GM19351 (cell line): ENCODE measurements around the gene ILKAP.

Experiments
- ATAC-seq: cut with Tn5 transposase; IDR thresholded peaks from one replicate; pipeline ENCODE4 v1.9.1; 2021; ENCODE audit warnings: mild to moderate bottlenecking, moderate library complexity; ENCODE audit not compliant: unreplicated experiment

ILKAP gene, protein sequence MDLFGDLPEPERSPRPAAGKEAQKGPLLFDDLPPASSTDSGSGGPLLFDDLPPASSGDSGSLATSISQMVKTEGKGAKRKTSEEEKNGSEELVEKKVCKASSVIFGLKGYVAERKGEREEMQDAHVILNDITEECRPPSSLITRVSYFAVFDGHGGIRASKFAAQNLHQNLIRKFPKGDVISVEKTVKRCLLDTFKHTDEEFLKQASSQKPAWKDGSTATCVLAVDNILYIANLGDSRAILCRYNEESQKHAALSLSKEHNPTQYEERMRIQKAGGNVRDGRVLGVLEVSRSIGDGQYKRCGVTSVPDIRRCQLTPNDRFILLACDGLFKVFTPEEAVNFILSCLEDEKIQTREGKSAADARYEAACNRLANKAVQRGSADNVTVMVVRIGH

DNA sequence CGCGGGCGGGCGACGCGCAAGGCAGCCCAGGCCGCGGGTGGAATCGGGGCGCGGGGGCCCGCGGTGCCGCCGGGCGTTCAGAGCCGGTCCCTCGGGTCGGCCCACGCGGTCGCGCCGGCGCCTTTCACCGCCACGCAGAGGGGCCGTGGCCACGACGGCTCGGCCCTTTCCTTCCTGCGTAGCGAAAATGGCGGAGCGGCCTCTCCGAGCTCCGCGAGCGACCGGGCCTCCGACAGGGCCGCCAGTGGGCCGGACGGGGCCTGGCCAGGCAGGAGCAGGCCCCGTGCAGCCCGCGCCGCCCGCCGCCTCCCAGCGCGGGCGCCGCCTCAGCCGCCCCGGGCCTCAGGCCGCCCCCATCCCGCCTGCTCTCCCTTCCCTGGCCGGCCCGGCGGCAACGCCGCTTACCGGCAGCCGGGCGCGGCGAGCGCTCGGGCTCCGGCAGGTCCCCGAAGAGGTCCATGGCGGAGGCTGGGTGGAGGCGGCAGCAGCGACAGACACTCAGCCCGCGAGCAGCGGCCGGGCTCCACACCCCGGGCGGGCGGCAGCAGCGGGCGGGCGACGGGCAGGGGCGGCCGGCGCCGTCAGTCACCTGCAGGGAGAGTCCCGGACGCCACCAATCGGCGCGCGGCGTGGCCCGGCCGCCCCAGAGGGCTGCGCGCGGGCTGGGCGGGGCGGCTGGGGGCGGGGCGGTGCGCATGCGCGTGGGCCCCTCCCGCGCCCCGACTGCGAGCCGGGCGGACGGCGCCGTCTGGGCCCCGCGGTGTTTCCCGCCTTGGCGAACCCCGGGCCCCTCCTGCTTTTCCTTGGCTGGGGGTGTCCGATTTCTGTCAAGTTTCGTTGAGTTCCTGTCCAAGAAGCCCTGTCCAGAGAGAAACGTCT is at the start of gene ILKAP:
Gene ILKAP, minus strand, starts transcription at position 602 of the 879 bp plus-strand sequence. Its CDS starts 142 bp downstream, at position 460.
- ATAC-seq = peak; percentile 93

DNA sequence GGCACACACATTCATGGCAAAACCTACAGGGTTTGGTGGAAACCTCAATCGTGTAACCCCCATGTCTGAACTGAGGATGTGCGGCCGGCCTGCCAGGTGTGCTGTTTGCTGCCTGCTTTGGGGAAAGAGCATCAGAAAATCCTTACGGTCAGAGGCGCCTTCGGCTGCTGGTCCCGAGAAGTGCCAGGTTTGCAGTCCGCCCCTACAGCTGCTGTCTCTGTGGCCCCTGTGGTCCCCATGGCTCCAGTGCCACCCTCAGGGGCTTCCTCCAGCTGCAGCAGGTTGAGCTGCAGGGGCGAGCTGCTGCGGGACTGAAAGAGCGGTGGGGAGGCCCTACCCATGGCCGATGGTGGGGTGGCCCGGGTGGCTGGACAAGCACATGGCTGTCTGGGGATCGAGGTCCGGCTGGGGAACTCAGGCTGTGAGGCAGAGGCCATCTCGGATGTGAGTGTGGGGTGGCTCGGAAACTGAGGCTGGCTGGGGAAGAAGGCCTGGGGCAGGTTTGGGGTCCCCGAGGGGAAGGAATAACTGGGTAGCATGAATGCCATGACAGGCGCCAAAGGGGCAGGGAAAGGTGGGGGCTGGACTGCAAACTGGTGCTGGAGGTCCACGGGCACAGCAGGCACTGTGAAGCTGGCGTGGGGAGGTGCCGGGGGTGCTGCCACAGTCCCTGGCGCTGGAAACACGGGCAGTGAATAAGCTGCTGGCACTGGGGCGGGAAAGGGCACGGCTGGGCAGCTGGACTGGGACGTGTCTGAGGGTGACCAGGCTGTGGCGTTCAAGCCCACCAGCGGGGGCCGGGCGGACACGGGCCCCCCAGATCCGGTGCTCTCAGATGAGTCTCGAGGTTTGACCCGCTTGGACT is 49.5 kb upstream of the ILKAP start:
- ATAC-seq = no peak

DNA sequence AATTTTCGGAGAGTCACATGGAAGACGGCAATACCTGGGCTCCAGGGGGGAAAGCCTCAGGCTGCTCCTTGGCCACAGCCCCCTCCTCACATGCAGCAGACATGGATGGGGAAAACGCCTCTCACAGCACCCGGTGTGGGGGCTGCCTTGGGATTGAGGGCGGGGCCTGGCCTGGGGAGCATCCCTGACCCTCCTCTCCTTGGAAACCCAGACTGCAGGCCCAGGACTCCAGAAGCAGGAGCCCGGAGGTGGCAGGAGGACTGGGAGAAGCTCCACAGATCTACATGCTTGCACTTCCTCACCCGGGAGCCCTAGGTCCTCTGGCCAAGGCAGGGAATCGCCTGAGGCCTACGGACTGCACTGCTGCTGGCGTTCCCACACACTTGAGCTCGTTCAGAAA is 48.5 kb upstream of the ILKAP start:
- no peak for ATAC-seq

DNA sequence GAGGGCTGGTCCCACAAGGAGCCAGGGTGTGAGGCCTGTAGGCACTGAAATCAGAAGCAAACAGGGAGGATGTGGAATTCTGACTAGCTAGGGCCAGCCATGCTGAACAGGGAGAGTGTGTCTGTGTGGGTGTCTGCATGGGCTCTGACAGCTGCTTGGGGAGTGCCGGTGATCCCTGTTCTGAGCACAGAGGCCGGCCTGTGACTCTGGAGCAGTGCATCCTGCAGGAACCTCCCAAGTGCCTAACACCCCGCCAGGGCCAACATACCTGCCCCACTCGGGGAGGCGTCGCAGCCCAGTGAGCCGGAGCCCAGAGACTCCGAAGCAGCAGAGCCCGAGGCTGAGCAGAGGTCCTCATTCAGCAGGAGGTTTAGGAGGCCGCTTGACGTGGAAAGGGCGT is 47.8 kb upstream of the ILKAP start:
- ATAC-seq = no peak

DNA sequence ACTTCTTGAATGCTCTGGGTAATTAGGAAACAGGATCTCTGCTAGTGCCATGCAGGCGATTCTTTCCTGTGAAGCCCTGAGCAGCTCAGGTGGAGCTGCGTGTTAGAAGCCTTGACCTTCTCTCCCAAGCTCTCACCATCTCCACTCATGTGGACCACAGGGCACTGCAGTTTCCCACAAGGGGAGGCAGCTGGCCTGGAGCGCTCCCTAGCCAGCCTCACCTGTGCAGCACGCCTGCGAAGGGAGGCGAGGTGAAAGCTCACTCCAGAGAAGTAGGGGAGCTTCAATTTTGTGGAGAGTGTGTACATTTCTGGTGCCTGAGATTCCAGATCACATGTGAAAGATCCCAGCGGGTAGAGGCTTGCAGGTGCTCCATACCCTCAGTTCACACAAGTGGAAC is 47.4 kb upstream of the ILKAP start:
- ATAC-seq = no peak

DNA sequence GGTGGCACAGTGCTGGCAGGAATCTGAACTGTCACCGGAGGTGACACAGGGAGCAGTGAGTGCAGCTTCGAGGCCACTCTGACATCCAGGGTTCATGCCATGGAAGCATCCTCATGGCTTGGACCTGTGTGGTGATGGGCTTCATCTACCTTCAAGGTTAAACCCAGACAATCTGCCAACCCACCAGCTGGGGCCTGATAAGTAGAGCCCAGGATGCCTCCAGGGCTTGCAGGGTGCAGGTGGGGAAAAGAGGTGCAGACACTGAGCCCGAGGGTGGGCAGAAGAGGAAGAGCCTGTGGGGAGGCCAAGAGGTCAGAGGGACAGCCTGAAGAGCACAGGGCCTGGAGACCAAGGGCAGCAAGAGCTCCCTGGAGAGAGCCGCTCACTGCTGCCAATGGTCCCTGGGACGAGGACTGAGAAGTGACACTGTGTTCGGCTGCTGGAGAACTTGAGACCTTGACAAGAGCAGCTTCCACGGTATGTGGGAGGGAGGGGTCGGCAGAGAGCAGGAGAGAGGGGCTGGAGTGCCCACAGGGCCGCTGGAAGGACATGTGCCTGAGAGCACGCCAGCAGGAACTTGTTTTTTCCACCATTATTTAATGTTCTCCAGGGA is 44.5 kb upstream of the ILKAP start:
- ATAC-seq = no peak

DNA sequence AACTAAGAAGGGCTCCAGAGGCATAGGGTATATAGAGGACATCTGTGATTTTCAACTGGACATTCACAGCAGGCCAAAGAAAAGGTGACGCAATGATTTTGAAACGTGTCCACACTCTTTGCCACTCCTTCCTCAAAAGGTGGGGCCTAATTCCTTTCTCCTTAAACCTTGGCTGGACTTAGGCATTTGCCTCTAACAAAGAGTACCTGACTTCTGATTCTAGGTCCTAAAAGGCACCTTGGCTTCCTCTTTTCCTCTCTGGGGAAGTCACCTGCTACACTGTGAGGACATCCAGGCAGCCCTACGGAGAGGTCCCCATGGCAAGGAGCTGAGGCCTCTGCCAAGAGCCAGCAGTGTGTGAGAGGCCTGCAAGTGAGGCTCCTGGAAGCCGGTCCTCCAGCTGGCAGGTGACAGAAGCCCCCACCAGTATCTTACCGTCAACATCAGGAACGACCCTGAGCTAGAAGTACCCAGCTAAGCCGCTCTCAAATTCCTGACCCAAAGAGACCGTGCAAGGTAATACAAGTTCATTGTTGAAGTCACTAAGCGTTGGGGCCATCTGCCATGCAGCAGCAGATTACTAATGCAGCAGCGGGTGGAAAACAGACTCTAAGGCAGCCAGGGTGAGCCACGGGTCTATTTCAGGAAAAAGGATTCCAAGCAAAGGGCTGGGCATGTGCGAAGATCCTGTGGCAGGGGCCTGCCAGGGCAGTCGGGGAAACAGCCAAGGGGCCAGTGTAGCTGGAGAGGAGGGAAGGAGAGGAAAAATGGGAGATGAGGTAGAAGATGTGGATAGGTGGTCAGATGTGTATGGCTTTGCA is 43.7 kb upstream of the ILKAP start:
- ATAC-seq = no peak

DNA sequence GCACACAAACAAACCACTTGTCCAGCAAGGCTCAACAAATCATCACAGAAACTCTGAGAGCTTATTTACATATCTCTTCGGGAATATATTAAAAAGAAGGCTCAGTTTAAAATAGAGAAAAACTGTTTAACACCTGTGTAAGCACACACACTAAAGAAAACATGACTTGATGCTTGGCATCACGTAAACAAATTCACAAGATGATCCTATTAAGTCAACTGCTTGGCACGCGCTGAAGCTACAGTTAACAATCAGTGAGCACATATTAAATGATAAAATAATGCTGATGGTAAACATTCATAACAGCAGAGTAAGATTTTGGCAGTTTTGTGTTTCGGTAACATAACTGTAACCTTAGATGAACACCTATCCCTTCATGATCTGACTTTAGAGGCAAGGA is 40.7 kb upstream of the ILKAP start:
- ATAC-seq = no peak

DNA sequence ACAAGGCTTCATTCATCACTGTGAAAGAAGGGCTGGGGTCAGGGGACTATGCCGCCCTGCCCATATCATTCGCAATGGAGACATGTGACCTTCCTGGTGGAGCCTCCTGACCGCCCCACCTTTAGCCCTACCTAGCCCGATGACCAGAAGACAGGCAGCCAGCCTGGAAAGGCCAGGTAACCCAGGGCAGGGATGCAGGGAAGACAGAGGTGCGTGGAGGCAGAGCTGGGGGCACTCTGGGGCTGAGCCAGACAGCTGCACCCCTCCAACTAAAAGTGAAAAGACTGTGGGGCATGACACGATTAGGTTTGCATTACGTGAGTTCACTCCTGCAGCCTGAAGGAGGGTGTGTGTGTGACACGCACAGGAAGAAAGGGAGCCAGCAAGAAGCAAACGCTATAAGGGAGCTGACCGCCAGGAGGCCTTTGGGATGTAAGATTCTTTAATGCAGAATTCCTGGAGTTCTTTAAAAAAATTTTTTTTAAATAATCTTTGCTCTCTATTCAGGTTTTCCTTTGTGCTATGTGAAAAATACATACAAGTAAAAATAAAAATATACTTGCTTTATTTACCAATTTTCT is 40.1 kb upstream of the ILKAP start:
- no peak for ATAC-seq

DNA sequence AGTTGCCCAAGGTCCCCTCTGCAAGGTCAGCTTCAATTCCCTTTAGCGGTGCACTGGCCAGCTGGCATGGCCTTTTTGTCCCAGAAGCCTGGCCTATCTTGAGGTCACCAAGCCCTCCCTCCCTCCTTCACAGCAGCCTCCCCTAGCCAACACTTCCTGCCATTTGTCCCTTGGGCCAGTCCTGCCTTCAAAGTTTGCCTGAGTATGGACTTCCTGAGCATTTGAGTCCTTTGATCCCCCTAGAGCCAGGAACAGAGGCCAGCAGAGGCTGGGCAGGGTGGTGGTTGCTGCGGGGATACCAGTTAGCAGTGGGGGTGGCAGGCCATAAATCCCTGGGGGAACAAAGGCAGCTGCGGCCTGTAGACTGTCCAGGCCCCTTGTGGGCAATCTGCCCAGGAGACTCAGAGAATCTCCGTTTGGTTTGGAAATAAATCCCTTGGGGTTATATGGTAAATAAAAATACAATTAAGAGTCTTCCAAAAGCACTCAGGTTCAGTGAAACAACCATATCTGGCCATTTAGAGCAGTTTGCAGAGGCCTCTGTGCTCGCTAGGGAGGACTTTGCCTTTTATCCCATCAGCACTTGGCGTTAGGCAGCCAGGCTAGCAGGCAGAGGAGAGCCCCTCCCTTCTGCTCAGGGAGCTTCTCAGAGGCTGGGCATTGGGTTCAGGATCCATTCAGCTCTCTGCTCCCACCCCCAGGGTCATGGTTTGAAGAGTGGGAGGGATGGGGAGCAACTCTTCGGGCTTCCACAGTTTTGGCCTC is 39.4 kb upstream of the ILKAP start:
- ATAC-seq = no peak

DNA sequence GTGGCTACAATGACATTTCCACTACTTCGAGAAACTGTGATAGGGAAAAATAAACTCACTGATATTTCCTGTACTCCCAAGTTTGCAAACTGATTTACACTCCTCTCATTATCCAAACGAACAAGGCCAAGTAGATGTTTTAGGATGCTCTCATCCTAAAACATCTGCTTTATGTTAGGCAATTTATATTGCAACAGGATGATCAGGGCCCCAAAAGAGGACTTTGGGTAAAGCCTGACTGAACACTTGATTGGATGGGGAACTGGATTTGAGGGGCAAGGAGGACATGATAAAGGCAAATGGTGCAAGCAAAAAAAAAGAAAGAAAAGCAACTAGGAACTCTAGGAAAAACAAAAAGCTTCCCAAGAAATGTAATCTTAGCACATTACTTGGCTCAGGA is 38.5 kb upstream of the ILKAP start:
- ATAC-seq = no peak

DNA sequence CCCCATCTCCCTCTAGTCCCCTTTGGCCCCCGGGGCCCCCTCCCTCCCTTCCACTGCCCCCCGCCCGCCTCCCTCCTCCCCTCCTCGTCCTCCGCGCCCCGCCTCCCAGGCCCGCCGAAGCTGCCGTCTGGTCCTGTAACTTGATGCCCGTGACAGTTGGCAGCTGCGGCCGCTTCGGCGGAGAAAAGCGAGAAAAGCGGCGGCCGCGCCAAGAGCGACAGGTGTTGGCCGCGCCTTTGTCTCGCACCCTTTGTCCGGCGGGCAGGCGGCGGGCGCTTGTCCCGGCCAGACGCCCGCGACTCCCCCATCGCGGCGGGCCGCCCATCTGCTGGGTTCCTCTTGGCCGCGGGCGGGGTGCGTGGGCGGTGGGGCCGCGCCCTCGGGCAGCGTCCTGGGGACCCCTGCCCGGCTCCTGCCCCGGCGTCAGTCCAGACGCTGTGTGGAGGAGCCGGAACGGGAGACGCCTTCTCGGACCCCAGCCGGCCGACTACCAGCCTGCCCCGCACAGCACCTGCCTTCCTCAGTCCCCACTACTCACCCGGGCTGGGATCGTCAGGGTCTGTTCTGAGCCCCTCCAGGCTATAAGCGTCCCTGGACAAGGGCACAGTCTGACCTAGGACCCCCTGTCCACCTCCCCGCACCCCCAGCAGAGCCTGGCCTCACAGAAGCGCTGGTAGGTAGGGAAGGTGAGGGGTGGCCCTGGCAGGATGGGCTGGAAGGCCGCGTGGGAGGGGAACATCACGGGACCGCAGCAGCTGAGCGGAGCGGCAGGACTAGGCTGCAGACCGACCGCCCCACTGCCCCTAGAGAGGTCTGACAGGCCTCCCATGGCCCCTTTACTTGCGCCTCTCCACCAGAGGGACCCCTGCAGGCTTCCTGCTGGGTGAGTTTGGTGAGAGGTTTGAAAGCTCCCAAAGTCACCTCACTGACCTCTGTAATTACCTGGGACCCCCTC is 37.5 kb upstream of the ILKAP start:
- ATAC-seq = no peak

DNA sequence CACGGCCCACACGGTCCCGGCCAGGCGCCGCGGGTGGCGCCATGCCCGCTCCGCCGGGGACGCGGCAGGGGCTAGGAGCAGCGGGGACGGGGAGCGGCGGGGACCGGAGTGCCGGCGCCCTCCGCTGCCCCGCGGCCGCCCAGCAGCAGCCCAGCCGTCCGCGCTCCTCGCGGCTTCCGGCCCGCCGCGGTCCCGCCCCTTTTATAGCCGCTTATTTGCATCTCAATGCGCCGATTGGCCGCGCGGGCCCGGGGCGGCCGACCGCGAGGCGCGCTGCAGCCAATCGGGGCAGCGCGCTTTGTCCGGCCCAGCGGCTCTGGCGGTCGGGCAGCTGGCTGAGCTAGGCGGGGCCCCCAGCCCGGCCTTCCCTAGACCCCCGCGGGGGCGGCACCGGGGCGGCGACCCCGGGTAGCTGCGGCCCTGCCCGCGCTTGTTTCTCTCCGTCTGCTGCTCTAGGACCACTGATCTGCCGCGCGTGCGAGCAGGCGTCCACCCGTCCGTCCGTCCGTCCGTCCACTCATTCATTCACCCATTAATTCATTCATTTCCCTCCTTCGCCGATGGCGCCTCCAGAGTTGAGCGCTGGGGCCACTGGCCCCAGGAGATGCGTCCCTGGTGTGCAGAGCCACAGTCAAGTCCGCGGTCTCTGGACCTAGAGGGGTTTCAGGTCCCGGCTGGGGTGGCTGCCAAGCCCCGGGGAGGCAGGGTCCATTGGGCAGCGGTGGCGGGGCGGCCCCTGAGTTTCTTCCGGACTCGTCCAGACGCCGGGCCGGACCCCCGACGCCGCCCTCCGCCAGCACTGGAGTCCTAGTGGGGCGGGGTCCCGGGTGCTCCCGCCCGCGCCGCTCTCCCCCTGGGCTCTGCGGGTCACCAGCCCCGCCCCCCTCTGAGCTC is 36.6 kb upstream of the ILKAP start, which contains the start of gene HES6:
Gene HES6, minus strand, starts transcription at position 176 of the 894 bp plus-strand sequence. Its CDS starts 133 bp downstream, at position 43.
- ATAC-seq = peak; percentile 90

DNA sequence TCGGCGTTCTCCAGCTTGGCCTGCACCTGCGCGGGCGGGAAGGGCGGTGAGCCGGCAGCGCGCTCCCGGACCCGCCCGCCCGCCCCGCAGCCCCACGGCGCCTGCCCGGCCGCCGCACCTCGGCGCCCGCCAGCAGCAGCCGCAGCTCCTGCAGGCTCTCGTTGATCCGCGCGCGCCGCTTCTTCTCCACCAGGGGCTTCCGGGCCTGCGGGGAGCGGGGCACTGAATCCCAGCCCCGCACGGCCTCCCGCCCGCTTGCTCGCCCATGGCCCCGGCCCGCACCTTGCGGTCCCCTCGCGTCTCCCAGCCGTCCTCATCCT is 36.0 kb upstream of the ILKAP start:
- ATAC-seq = peak; percentile 10

DNA sequence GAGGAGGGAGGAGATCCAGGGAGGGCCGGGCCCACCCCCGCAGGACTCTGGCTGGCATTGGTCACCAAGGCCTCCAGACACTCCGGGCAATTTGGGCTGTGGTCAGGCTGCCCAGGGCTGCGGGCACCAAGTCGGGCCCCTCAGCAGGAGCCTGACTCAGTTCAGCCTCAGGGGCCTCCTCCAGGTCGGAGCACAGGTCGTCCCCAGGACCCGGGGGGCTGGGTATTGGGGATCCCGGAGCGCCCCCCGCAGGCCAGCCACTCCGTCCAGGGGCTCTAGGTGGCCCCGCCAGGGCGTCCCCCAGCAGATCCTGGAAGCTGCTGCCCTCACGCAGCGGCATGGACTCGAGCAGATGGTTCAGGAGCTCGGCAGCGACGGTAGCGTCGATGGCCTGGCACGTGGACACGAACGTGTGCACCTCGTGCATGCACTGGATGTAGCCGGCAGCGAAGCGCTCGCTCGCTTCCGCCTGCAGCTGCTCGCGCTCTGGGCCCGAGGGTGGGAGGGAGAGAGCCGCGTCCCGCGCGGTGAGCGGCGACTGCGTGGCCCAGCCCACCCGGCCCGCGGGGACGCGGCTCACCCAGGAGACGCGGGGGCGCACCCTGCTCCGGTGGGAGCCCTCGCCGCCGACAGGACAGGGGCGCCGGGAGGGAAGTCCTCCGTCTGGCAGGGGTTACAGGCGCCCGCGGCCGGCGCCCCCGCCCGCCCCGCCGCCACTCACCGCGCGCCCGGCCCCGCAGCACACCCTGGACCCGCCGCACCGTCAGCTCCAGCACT is 35.5 kb upstream of the ILKAP start:
- no peak for ATAC-seq

DNA sequence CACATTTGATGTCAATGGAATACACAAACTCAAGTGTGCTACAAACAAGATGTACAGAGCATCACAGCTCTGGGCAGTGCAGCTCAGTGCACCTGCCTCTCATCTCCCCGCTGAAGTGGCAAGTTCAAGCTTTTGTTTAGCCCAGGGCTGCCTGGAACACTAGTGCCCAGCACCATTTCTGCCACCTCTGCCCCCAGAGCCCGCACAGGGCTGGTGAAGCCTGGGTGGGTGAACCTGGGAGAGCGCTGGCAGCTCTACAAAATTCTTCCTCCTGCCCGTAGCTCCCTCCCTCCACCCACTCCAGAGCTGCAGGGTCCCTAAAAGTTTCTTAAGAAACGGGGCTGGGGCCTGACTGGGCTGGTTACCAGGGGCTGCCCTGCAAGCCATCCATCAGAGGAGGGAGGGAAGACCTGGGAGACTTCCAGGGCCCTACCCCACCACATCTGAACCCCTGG is 34.8 kb upstream of the ILKAP start:
- ATAC-seq = no peak
